Urinary bladder (tissue), 4 donors: ENCODE measurements around the gene MAN2B1. TPM values are rescaled to one million over a fixed set of nuclear protein-coding genes. Genes with fewer than 3 reads are reported as not detected.
"Not testable (repeated sequence)": the region's sequence is repeated elsewhere in the genome, so short reads cannot be mapped to it uniquely, and the experiment has no call there.

ENCODE experiments used
- DNase-seq: peaks from one replicate; pipeline ENCODE4 v3.0.0-alpha.2; 2015; ENCODE audit errors: extremely low spot score
- H3K27ac ChIP-seq: one replicate; pipeline ENCODE4 v1.5.1; 2013; ENCODE audit warnings: low read depth, mild to moderate bottlenecking, moderate library complexity
- H3K36me3 ChIP-seq: one replicate; pipeline ENCODE4 v1.6.1; 2013; ENCODE audit warnings: mild to moderate bottlenecking, moderate library complexity; ENCODE audit not compliant: insufficient read depth
- H3K4me1 ChIP-seq: one replicate; pipeline ENCODE4 v1.6.1; 2013; ENCODE audit warnings: mild to moderate bottlenecking, moderate library complexity; ENCODE audit not compliant: insufficient read depth
- H3K4me3 ChIP-seq: one replicate; pipeline ENCODE4 v1.5.1; 2013; ENCODE audit warnings: low read depth, low read length
- WGBS: extraction: QIAGEN DNeasy Blood & Tissue Kit; methylation state at CpG from one replicate; pipeline ENCODE4 v1.1.7; 2013; 5-methylcytosine and 5-hydroxymethylcytosine counted together
- polyA plus RNA-seq: library from polyadenylated mRNA; stranded (reverse); fragments of 200-250 nt; gene quantifications from one replicate; pipeline ENCODE4 v1.2.3, GENCODE V29; 2013
- total RNA-seq: library from RNA; depleted of rRNA; stranded (reverse); fragments of >200 nt; gene quantifications from one replicate; pipeline ENCODE4 v1.2.3, GENCODE V29; 2014
- donor health status: healthy with polysubstance abuse.
- donor health status: healthy.

MAN2B1 gene
- total and polyA plus RNA-seq, 2 donors: 31.1 to 60.0 TPM

DNA sequence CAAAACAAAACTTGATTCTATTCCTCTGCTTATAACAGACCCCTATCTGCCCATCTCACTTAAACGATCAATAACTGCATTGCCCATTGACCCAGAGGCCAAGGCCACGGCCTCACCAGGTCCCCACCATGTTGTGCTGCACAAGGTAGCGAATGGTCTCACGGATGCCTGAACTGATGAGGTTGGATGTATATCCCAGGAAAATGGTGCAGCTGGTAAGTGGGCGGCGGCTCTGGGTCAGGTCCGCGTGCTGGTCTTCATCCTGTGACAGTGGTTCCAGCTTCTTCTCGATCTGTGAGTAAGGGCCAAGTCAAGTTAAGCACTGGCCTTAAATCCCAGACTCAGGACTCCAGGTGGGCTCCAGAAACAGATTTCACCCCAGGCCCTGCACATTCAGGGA lies 13.5 kb upstream of the MAN2B1 start:
- H3K4me3 ChIP-seq: no peak overlapping the region
- H3K36me3 ChIP-seq: no peaks in the 10 kb centered on the region
- no peak for DNase-seq
- no peaks in the 10 kb centered on the region for H3K4me1 ChIP-seq
- no peak overlapping the region for H3K27ac ChIP-seq
- 94% methylated on average over 9 of the region's 9 CpGs for WGBS

DNA sequence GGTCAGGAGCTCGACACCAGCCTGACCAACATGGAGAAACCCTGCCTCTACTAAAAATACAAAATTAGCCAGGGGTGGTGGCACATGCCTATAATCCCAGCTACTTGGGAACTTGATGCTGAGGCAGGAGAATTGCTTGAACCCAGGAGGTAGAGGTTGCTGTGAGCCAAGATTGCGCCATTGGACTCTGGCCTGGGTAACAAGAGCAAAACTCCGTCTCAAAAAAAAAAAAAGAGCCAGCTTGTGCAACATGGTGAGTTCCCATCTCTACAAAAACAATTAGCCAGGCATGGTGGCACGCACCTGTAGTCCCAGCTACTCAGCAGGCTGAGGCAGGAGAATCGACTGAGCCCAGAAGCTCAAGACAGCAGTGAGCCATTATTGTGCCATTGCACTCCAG lies 11.5 kb upstream of the MAN2B1 start:
- H3K4me1 ChIP-seq, H3K36me3 ChIP-seq, H3K4me3 ChIP-seq, DNase-seq, H3K27ac ChIP-seq: not testable (repeated sequence)
- WGBS: 92% methylated on average over 5 of the region's 5 CpGs

DNA sequence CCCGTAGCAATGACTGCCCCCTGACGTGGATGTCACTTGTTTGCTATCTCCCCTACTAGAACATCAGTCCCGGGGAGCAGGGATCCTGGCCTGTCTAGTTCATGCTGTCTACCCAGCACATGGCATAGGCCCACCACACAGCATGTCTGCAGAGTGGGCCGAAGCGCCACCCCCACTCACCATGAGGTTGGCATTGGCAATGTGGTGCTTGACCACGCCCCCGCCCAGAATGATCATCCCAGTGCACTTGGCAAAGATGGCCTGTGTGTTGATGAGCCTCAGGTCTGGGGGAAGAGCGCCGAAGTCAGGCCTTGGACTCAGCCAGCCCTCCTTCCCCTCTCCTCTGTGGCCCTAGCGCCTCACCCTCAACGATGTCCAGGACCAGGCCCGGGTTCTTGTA lies 10.4 kb upstream of the MAN2B1 start:
- Histone ChIP-seq H3K27ac (no peak overlapping the region), H3K4me3 (no peak overlapping the region), H3K36me3 (peaks cover 2% of the 10 kb centered on the region), H3K4me1 (no peaks in the 10 kb centered on the region)
- WGBS: 90% methylated on average over 12 of the region's 12 CpGs
- no peak for DNase-seq

DNA sequence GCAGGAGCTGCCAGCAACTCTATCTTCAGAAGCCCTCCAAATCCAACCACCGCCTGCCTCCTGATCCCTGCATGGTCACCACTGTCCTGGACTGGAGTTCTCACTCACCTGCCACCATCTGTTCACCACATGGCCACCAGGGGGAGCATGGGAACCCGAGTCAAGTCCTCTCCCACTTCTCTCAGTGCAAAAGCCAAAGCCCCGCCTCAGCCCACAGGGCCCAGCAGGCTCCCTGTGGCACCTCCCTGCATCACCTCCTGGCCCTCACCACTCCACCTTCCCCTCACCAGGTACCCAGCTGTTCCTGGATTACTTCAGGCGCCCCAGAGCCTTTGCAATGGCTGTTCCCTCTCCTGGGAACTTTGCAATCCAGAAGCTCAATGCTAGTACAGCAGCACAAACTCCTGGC lies 9.8 kb upstream of the MAN2B1 start:
- DNase-seq: no peak
- 16% methylated on average over 4 of the region's 4 CpGs for WGBS
- H3K4me1 ChIP-seq: no peaks in the 10 kb centered on the region
- H3K36me3 ChIP-seq: peaks cover 2% of the 10 kb centered on the region
- H3K27ac ChIP-seq: no peak overlapping the region
- no peak overlapping the region for H3K4me3 ChIP-seq

DNA sequence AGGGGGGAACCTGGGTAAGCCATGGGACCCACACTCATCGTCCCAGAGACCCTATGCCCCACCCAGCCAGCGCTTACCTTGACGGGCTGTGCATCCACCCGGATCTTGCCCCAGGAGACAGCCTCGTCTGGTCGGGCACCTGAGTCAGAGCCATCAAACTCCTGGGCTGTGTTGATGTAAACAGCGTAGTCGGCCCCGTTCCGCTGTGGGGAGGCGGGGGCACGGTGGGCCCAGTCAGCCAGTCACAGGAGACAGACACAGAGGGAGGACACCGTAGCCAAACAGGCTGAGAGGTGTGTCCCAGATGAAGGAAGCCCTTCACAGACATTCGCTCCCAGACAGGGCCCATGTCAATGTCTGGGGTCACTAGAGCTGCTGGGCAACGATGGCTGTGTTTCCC lies 9.4 kb upstream of the MAN2B1 start:
- H3K4me3 ChIP-seq: no peak overlapping the region
- no peaks in the 10 kb centered on the region for H3K4me1 ChIP-seq
- no peak overlapping the region for H3K27ac ChIP-seq
- H3K36me3 ChIP-seq: peaks cover 2% of the 10 kb centered on the region
- 91% methylated on average over 15 of the region's 15 CpGs for WGBS
- no peak for DNase-seq

DNA sequence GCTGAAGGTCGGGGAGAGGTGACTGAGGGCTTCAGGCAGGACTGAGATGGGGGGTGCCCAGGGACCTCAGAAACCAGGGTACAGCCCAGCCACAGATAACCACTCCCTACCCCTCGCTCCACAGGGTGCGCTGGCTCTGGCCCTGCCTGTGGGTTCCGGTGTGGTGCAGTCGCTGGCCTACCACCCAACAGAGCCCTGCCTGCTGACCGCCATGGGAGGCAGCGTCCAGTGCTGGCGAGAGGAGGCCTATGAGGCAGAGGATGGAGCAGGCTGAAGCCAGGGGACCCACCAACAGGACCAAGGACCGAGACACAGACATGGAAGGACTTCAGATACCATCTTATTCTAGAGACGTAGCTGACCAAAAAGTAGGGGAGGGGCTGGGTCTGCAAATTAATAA lies 8.9 kb upstream of the MAN2B1 start:
- Histone ChIP-seq H3K4me1 (no peaks in the 10 kb centered on the region), H3K27ac (no peak overlapping the region), H3K4me3 (no peak overlapping the region), H3K36me3 (peaks cover 2% of the 10 kb centered on the region)
- 93% methylated on average over 10 of the region's 10 CpGs for whole genome bisulfite sequencing
- no peak for DNase-seq

DNA sequence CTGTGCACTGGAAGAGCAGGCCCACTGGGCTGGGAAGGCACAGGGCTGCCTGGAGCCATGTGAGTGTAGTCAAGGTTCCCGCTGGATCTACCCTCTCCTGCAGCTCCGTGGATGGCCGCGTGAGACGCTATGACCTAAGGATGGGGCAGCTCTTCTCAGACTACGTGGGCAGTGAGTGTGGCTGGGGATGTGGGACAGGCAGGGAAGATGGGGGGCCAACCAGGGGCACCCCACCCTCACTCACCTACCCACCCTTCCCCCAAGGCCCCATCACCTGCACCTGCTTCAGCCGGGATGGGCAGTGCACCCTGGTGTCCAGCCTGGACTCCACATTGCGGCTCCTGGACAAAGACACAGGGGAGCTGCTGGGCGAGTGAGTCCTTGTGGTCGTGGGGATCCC lies 6.2 kb upstream of the MAN2B1 start:
- WGBS: 87% methylated on average over 10 of the region's 10 CpGs
- Histone ChIP-seq H3K4me3 (no peak overlapping the region), H3K36me3 (peaks cover 2% of the 10 kb centered on the region), H3K4me1 (no peaks in the 10 kb centered on the region), H3K27ac (no peak overlapping the region)
- DNase-seq: no peak

DNA sequence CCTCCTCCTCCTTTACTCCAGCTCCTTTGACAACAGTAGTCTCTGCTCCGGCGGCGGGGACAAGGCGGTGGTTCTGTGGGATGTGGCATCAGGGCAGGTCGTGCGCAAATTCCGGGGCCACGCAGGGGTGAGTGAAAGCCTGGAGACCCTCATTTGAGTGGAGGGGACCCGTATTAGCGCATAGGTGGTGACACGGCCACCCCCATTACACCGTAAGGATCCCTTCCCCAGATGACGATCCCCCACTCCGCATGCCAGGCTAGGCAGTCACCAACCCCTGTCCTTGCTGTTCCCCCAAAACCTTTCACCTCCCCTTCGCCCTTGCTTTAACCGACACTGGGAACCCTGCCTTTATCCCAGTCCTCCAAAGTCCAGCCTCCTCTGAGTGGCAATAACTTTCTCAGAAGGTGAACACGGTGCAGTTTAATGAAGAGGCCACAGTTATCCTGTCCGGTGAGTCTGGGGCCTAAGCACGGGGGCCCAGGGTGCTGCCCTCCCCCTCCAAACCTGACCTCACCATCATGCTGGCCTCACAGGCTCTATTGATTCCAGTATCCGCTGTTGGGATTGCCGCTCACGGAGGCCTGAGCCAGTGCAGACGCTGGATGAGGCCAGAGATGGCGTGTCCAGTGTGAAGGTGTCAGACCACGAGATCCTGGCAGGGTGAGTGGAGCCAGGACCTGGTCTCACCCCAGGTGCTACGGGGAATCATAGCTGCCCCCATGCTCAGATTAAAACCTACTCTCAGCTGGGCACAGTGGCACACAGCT lies 3.8 kb upstream of the MAN2B1 start:
- Histone ChIP-seq H3K4me1 (no peaks in the 10 kb centered on the region), H3K27ac (peak overlapping the region; percentile 94), H3K4me3 (peak overlapping the region; percentile 82), H3K36me3 (peaks cover 2% of the 10 kb centered on the region)
- 39% methylated on average over 26 of the region's 26 CpGs for WGBS
- no peak for DNase-seq

DNA sequence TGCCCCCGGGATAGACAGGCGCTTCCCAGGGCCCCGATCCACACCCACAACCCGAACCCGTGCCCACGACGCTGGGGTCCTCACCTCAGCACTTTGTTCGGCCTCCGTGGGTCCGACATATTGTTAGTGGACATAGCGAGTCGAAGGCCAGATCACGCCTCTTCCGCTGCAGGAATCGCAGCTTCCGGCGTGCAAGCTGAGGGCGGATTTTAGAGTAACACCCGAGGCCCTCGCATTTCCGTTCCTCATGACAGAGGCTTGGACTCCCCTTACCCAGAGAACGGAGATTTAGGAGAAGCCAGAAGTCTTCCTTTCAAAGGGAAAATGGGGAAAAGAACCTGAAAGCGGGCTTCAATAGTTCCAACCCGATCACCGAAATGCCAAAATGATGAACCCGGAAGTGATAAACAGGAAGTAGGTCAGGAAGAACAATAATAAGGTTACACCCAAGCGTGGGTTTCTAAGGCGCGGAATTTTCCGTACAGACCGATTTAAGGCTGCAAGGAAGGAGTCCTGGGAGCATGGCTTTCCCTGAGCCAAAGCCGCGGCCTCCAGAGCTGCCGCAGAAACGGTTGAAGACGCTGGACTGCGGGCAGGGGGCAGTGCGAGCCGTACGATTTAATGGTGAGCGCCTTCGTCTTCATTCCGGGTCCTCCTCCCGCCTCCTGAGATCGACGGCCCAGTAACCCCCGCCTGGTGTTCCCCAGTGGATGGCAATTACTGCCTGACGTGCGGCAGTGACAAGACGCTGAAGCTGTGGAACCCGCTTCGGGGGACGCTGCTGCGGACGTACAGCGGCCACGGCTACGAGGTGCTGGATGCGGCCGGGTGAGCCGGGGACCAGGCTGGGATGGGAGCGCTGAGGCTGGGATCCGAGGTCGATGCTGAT lies 3.0 kb upstream of the MAN2B1 start:
- under 1% methylated on average over 64 of the region's 64 CpGs for WGBS
- H3K4me1 ChIP-seq: no peaks in the 10 kb centered on the region
- DNase-seq: peak; percentile 85
- peaks cover 2% of the 10 kb centered on the region for H3K36me3 ChIP-seq
- peak overlapping the region; percentile 82 for H3K4me3 ChIP-seq
- peak overlapping the region; percentile 94 for H3K27ac ChIP-seq

DNA sequence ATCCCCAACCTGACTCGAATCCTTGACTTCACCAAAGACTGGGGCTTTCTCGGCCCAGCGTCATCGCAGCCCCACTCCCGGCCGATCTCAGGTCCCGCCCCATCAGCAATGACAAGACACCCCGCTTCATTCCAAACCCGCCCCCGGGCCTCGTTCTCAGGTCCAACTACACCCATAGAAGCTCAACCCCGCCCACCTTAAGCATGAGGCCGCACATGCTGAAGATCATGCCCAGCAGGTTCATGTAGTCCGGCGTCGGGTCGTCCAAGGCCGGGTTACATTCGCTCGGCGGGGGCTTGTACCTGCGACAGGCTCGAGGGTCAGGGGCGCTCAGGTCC lies 2.4 kb upstream of the MAN2B1 start:
- Histone ChIP-seq H3K4me1 (no peaks in the 10 kb centered on the region), H3K4me3 (peak overlapping the region; percentile 82), H3K36me3 (no peaks in the 10 kb centered on the region), H3K27ac (peak overlapping the region; percentile 94)
- DNase-seq: no peak
- WGBS: under 1% methylated on average over 24 of the region's 24 CpGs

DNA sequence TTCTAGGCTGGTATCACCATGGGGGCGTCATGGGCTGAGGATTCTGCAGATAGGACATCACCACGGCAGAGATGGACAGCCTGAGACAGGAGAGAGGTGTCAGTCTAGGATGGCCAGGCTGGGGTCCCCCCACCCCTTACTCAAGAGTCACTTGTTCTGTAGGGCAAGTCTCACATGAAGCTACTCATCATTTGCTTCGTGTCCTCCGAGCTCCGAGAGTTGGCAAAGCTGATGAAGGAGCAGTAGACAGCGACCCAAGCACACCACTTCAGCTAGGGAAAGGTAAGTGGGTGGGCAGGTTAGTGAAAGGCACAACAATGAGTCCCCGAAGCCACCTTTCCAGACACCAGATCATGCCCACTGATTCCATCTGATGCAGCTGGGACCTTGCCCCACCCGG lies 1.8 kb upstream of the MAN2B1 start:
- no peak for DNase-seq
- peak overlapping the region; percentile 82 for H3K4me3 ChIP-seq
- 74% methylated on average over 8 of the region's 8 CpGs for whole genome bisulfite sequencing
- no peak overlapping the region for H3K27ac ChIP-seq
- H3K4me1 ChIP-seq: no peaks in the 10 kb centered on the region
- no peaks in the 10 kb centered on the region for H3K36me3 ChIP-seq

DNA sequence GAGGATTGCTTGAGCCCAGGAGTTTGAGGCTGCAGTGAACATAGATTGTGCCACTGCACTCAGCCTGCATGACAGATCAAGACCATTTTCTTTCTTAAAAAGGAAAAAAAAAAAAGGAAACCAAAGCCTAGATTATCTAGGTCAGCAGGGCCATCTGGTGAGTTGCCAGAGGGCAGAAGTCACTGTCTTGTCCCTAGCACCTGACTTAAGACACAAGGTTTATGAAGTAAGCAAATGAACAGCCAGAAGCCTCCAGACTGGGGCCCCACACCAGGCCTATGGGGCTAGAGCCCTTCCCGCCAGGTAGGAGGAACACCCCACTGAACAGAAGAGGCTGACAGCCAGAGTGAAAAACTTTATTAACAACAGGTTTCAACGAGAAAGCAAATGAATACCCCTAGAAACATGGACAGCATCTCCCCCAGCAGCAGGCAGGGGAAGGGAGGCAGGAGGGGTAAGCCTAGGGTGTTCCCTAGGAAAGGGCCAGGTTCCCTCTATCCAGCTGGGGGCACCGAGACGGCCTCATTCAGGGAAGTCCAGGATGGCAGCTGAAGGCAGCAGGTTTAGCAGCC lies 1.3 kb upstream of the MAN2B1 start:
- DNase-seq: no peak
- 81% methylated on average over 4 of the region's 4 CpGs for WGBS
- Histone ChIP-seq H3K4me1 (no peaks in the 10 kb centered on the region), H3K27ac (no peak overlapping the region), H3K4me3 (no peak overlapping the region), H3K36me3 (no peaks in the 10 kb centered on the region)

DNA sequence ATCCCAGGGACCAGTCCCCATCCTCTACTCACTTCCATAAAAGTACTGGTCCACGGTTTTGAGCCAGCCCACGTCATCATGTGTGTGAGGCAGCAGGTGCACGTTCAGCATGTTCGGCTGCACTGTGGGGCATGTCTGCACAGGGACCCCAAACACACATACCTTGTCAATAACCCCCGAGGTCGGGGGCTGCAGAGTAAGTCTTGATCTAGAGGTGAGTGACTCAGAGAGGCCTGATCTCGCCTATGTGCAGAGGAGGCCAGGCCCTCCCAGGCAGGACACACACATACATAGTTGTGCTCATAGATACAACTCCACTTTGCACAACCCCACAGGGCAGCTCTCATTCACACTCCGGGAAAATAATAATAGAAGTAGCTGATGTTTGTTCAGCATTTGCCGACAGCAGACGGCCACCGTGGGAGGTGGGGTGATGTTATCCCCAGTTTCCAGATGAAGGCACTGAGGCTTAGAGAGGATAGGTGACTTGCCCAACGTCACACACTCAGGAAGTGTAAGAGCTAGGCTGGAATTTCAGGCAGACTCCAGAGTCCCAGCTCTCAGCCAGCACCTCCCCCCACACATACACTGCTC lies 774 bp downstream of the MAN2B1 start:
- Histone ChIP-seq H3K36me3 (no peaks in the 10 kb centered on the region), H3K27ac (no peak overlapping the region), H3K4me3 (peak overlapping the region; percentile 85), H3K4me1 (no peaks in the 10 kb centered on the region)
- 58% methylated on average over 12 of the region's 12 CpGs for WGBS
- DNase-seq: no peak

DNA sequence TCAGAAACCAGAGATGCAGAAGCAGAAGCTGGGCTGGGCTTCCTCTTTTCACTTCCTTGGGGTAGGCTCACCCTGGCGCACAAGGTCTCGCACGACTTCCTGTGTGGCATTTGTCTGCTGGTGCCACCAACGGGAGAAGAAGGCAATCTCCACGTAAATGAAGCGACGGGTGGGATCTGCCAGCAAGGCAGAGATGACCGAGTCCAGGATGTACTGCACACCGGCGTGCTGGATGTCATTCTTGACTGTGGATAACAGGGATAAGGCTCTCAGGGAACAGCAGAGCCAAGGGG lies 1.3 kb downstream of the MAN2B1 start:
- Histone ChIP-seq H3K4me1 (no peaks in the 10 kb centered on the region), H3K4me3 (no peak overlapping the region), H3K36me3 (no peaks in the 10 kb centered on the region), H3K27ac (no peak overlapping the region)
- no peak for DNase-seq
- 82% methylated on average over 10 of the region's 10 CpGs for WGBS
